GM19099 (cell line): ENCODE results near the gene TJP3.

ENCODE experiments used
- POLR2A ChIP-seq: IDR thresholded peaks from 3 replicates; pipeline ENCODE4 v1.6.1; 2011; ENCODE audit warnings: low read depth; ENCODE audit not compliant: insufficient read length; ENCODE audit errors: extremely low read depth

Gene TJP3

GRCh38 chr19:3680939-3681338 lies 27.2 kb upstream of the TJP3 start:
- no peak for TF ChIP-seq POLR2A

GRCh38 chr19:3682286-3682685 lies 25.9 kb upstream of the TJP3 start:
- no peak for TF ChIP-seq POLR2A

GRCh38 chr19:3682741-3683404 lies 25.3 kb upstream of the TJP3 start:
- no peak for TF ChIP-seq POLR2A

GRCh38 chr19:3683405-3684053 lies 24.7 kb upstream of the TJP3 start:
- TF ChIP-seq POLR2A: no peak

- TF ChIP-seq POLR2A: no peak
Observed at GRCh38 chr19:3684054-3684816, 23.9 kb upstream of the TJP3 start.

- no peak for TF ChIP-seq POLR2A
Observed at GRCh38 chr19:3684817-3685410, 23.3 kb upstream of the TJP3 start.

GRCh38 chr19:3687393-3687773 lies 20.8 kb upstream of the TJP3 start:
- no peak for TF ChIP-seq POLR2A

- TF ChIP-seq POLR2A: no peak
Observed at GRCh38 chr19:3687774-3688706, 20.1 kb upstream of the TJP3 start.

- no peak for TF ChIP-seq POLR2A
Observed at GRCh38 chr19:3690551-3691371, 17.4 kb upstream of the TJP3 start.

GRCh38 chr19:3691372-3691716 lies 16.8 kb upstream of the TJP3 start:
- TF ChIP-seq POLR2A: no peak

GRCh38 chr19:3691726-3692125 lies 16.5 kb upstream of the TJP3 start:
- no peak for TF ChIP-seq POLR2A

- TF ChIP-seq POLR2A: no peak
Observed at GRCh38 chr19:3692141-3693024, 15.8 kb upstream of the TJP3 start.
